ENCODE data around the gene GASK1A.

DNA sequence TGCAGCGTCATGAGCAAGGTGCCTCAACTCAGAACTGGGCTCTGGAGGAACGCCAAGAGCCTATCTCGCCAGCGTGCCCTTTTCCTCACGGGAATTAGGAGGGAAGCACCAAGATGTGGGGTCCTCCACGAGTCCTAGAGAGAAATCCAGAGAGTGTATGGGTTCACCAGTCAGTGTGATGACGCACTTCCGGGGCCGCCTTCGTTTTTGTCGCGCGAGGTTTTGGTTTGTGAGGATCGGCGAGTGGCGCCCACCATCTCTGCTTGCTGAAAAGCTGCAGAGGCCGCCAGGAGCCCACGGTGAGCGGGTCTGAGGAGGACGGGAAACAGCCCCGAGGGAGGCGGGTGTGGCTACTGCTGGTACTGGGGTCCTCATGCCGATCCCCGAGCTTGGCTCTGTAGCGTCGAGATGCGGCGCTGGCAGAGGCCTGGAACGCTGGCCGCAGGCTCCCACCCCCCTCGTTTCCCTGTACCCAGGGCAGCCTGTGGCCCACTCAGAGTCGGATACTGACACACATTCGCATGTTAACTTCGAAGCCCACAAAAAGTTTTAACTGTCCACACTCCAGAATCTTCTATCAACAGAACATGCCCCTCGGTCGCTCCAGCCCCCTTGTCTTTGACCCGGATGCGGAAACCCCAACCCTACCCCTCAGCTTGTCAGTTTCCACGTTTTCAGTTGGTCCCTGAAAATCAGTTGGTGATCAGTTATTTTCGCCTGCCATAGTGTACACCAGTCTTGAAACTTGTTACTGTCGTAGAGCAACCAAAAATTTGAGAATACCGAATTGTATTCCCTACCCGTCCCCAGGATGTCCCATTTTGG lies 42.7 kb upstream of the GASK1A start:
- TF ChIP-seq, protein P1, sequence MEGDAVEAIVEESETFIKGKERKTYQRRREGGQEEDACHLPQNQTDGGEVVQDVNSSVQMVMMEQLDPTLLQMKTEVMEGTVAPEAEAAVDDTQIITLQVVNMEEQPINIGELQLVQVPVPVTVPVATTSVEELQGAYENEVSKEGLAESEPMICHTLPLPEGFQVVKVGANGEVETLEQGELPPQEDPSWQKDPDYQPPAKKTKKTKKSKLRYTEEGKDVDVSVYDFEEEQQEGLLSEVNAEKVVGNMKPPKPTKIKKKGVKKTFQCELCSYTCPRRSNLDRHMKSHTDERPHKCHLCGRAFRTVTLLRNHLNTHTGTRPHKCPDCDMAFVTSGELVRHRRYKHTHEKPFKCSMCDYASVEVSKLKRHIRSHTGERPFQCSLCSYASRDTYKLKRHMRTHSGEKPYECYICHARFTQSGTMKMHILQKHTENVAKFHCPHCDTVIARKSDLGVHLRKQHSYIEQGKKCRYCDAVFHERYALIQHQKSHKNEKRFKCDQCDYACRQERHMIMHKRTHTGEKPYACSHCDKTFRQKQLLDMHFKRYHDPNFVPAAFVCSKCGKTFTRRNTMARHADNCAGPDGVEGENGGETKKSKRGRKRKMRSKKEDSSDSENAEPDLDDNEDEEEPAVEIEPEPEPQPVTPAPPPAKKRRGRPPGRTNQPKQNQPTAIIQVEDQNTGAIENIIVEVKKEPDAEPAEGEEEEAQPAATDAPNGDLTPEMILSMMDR (IDR thresholded peaks at IDR 0.05; ENCODE audit: low read depth, low read length), result no peak
- TF ChIP-seq EZH2phosphoT487 (IDR thresholded peaks at IDR 0.05; ENCODE audit: low read depth), result no peak

All from OCI-LY3 (cell line).